HG03066 (cell line): ENCODE data around the gene RIN1.

Experiments used
- ATAC-seq: cut with Tn5 transposase; IDR thresholded peaks from one replicate; pipeline ENCODE4 v1.9.1; 2021; ENCODE audit warnings: low read depth; ENCODE audit not compliant: unreplicated experiment

RIN1 gene

GRCh38 chr11:66284526-66285078 is 51.6 kb downstream of the RIN1 start:
- ATAC-seq = no peak

GRCh38 chr11:66283461-66284105 is 52.7 kb downstream of the RIN1 start:
- ATAC-seq = no peak

DNA sequence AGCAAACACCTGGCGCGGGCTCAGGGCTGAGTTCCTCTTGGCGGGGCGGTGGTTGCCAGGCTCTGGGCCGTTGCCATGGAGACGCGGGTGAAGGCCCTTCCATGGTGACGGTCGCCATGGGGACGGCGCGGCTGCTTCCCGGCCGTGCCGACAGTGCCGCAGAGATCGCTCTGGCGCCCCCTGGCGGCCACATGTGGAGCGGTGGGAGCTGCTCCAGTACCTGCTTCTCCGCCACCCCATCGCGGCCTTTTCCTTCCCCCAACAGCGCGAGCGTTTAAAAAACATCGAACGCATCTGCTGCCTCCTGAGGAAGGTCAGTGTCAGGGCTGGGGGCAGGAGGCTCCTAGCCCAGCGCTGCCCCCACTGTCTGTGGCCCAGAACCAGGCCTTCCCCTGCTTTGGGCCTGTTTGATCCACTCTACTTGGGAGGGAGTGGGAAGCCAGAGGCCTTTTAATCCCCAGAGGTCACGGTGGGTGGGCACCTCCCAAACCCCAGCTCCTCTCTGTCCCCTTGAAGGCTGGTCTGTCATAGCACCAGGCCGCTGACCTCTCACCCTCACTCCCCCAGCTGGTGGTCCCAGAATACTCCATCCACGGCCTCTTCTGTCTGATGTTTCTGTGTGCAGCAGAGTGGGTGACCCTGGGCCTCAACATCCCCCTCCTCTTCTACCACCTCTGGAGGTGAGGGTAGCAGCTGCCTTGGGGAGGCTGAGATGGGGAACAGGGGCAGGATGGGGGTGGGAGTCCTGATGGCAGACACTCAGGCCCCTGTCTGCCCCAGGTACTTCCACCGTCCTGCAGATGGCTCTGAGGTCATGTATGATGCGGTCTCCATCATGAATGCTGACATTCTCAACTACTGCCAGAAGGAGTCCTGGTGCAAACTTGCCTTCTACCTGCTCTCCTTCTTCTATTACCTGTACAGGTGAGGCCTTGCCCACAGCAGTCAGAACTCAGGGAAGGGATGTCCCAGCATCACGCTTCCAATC is 53.5 kb downstream of the RIN1 start:
- peak; percentile 74 for ATAC-seq
